Astrocyte of the cerebellum (primary cell): ENCODE results near the gene PRKCA.
A peak's percentile ranks its signal among the peaks of the same experiment; 100 is the strongest.

Experiments used
- DNase-seq: peaks from one replicate; pipeline ENCODE4 v3.0.0-alpha.2; 2011; ENCODE audit warnings: low read depth
- H3K4me3 ChIP-seq: 2 replicates; pipeline ENCODE4 v1.5.1; 2011; ENCODE audit warnings: mild to moderate bottlenecking, low read depth, low read length, moderate library complexity
- in situ Hi-C: cut with HindIII; loops from 2 replicates; pipeline ENCODE4 v1.10.0; 2017; ENCODE audit warnings: low sequenced_read_pairs
- TF ChIP-seq, protein P1 (sequence below): IDR thresholded peaks from 2 replicates; pipeline ENCODE4 v1.5.1; 2012; ENCODE audit warnings: low read length, low read depth, moderate library complexity, mild to moderate bottlenecking; ENCODE audit errors: missing control alignments

The PRKCA gene

DNA sequence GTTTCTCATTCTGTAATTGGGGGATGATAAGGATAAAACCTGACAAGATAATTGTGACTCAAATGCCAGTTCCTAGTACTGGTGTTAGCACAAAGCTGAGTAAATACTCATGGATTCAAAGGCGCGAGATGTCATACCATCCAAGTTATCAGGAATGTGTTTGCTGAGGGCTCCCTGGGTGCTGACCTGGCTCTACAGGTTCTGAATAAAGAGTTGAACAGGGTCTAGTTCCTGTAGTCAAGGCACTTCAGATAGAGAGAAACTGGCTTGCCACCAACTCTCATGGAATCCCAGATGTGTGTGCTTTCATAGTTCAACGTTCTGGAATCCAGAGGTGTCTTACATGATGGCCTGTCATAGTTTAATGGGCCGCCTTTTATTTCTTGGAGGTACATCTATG, 141.6 kb downstream of the PRKCA start:
- DNase-seq, result no peak
- no peak overlapping the region for H3K4me3 ChIP-seq
- TF ChIP-seq, protein P1, sequence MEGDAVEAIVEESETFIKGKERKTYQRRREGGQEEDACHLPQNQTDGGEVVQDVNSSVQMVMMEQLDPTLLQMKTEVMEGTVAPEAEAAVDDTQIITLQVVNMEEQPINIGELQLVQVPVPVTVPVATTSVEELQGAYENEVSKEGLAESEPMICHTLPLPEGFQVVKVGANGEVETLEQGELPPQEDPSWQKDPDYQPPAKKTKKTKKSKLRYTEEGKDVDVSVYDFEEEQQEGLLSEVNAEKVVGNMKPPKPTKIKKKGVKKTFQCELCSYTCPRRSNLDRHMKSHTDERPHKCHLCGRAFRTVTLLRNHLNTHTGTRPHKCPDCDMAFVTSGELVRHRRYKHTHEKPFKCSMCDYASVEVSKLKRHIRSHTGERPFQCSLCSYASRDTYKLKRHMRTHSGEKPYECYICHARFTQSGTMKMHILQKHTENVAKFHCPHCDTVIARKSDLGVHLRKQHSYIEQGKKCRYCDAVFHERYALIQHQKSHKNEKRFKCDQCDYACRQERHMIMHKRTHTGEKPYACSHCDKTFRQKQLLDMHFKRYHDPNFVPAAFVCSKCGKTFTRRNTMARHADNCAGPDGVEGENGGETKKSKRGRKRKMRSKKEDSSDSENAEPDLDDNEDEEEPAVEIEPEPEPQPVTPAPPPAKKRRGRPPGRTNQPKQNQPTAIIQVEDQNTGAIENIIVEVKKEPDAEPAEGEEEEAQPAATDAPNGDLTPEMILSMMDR, result no peak
- in situ Hi-C loops, result no loop called here

DNA sequence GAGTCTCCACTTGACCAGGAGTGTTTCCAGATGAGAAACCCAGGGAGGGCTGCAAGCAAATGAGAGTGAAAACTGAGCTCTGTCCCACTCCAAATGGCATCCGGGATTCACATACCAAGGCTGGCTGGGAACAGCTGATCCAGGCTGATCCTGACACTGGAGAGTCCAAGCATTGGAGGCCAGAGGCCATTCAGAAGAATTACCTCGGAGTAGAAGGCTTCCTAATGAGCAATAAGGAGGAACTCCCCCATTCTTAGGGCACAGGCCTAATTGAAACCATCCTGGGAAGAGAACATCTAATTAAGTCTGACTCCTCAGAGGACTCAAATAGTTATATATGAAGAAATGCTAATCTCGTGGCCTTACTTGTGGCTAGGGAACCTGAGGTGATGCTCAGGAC, 142.8 kb downstream of the PRKCA start:
- TF ChIP-seq, protein P1, result no peak
- in situ Hi-C loops, result no loop called here
- no peak for DNase-seq
- H3K4me3 ChIP-seq, result no peak overlapping the region

DNA sequence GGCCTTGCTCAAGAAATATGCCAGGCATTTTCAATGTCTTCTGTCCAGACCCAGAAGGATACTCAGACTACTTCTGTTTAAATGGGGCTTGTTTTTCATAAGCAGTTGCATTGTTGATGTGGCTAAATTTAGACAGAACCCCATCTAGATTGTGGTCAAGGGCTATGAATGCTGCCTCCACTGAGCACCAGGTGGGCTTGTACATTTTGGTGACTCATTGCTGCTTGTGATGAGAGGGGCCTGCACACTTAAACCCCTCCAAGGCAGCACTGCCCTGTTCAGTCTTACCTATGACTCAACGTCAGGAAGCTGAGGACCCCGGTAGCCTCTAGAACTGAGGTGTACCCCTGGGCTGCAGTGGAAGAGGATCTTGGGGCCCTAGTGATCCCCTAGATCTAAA, 144.0 kb downstream of the PRKCA start:
- TF ChIP-seq, protein P1, result no peak
- DNase-seq, result peak; percentile 75
- no peak overlapping the region for H3K4me3 ChIP-seq
- in situ Hi-C loops, result no loop called here

DNA sequence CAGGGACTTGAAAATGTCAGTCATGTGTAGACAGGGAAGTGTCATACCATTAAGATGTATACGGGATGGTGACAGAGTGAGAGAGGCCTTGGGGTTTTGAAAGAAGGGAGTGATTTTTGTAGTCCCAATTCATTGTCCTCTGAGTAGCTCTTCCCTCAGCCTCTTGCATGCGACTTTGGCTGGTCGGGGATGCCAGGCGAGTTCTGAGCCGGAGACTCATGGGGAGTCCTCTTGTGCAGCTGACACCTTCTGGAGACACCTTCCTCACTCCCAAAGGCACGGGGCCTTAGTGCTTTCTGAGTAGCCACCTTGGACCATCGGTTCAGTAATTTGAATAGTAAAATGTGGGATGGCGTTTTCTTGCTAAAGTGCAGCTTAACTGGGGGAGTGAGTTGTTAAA, 144.7 kb downstream of the PRKCA start:
- no peak for DNase-seq
- H3K4me3 ChIP-seq, result no peak overlapping the region
- TF ChIP-seq, protein P1, result no peak
- in situ Hi-C loops, result no loop called here

DNA sequence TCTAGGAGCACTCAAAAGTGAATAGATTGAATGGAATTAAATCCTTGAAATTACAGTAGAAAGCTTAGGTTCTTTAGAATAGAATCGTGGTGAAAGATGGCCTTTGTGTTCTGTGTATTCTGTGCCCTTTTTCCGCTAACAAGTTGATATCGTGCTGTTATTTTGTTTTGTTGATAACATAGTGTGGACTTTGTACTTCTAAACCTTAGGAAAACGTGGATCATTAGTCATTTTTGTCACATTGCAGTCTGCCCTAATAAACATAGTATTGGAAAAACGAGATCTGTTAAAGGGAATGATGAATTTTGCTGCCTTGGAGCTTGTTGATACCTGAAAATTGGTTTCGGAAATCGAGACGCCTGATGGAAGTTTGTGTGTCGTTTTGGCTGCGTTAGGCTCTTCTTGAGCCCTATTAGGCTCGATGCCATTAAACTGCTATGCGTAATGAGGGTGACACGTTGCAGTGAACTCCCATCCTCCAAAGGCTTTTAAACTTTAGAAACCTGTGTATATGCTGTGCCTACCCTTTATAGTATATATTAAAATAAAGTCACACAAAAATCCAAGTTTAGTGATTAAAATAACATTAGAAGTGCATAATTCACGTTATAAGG, 145.7 kb downstream of the PRKCA start:
- in situ Hi-C loops, result no loop called here
- TF ChIP-seq, protein P1, result no peak
- DNase-seq, result no peak
- no peak overlapping the region for H3K4me3 ChIP-seq

DNA sequence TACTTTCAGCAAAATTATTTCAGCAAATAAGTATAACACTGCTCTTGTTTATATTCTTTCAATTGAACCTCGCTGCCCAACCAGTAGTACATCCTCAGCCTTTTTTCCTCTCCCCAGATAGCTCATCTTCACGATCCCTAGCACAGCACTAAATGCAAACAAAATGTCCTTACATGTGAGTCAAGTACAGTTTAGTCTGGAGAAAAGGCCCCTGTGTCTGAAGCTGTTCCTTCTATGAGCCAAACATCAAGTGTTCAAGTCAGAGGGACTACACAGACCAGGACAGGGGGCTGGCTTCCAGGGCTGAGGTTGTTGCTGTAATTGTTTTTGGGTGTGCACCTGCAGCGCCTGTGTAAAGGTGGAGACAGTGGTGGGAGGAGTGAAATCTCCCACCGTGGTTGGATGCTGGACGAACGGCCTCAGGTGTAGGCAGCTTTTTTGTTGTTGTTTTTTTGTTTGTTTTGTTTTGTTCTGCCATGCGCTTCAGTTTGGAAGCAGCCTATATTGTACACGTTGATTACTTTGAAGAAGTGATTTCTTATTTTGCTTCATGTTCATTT, 147.1 kb downstream of the PRKCA start:
- DNase-seq, result no peak
- in situ Hi-C loops, result no loop called here
- TF ChIP-seq, protein P1, result no peak
- H3K4me3 ChIP-seq, result no peak overlapping the region
